RWPE1 (cell line): ENCODE measurements around the gene TACC2.
"Not testable (repeated sequence)": the region's sequence is repeated elsewhere in the genome, so short reads cannot be mapped to it uniquely, and the experiment has no call there.

Experiments used
- CTCF ChIA-PET: fragments of 350-600 bp; sonication (Branson Sonifier 250); formaldehyde crosslinking; extraction: SDS; loops from one replicate; lab custom pipeline; 2021; lab: Yijun Ruan, JAX
- POLR2A ChIA-PET: fragments of 400-600 bp; formaldehyde crosslinking; extraction: SDS; loops from one replicate; lab custom pipeline; 2020; ENCODE audit warnings: antibody characterized with exemption; ENCODE audit not compliant: low non-redundant PET; lab: Yijun Ruan, JAX
- DNase-seq: peaks from one replicate; pipeline ENCODE4 v3.0.0; 2012; ENCODE audit warnings: low spot score
- H3K27ac ChIP-seq: fragments of 450-650 bp; 2 replicates; pipeline ENCODE4 v1.5.1; 2017
- TF ChIP-seq, protein P1 (sequence below): fragments of 450-650 bp; conservative IDR thresholded peaks from 2 replicates; pipeline ENCODE4 v1.5.1; 2017; ENCODE audit warnings: low read depth, mild to moderate bottlenecking

The TACC2 gene

DNA sequence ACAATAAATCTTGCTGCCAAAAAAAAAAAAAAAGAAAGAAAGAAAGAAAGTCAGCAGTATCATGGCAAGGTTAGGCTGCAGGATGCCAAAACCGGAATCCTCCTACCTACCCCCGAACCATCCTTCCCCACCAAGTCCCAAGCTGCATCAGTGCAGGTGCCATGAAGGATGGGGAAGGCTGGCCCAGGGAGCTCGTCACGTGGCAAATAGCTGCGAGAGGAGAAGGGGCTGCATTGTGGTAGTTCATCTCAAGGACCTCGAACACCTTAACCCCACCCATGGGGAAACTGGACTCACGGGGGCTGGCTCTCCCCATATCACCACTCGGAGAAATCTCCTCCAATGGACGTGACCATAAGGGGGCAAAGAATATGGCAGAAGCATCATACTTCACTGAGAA is 86.2 kb downstream of the TACC2 start:
- TF ChIP-seq, protein P1, sequence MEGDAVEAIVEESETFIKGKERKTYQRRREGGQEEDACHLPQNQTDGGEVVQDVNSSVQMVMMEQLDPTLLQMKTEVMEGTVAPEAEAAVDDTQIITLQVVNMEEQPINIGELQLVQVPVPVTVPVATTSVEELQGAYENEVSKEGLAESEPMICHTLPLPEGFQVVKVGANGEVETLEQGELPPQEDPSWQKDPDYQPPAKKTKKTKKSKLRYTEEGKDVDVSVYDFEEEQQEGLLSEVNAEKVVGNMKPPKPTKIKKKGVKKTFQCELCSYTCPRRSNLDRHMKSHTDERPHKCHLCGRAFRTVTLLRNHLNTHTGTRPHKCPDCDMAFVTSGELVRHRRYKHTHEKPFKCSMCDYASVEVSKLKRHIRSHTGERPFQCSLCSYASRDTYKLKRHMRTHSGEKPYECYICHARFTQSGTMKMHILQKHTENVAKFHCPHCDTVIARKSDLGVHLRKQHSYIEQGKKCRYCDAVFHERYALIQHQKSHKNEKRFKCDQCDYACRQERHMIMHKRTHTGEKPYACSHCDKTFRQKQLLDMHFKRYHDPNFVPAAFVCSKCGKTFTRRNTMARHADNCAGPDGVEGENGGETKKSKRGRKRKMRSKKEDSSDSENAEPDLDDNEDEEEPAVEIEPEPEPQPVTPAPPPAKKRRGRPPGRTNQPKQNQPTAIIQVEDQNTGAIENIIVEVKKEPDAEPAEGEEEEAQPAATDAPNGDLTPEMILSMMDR = no peak
- no peak for DNase-seq
- ChIA-PET CTCF (no interaction called here), POLR2A (no interaction called here)
- no peak overlapping the region for H3K27ac ChIP-seq

DNA sequence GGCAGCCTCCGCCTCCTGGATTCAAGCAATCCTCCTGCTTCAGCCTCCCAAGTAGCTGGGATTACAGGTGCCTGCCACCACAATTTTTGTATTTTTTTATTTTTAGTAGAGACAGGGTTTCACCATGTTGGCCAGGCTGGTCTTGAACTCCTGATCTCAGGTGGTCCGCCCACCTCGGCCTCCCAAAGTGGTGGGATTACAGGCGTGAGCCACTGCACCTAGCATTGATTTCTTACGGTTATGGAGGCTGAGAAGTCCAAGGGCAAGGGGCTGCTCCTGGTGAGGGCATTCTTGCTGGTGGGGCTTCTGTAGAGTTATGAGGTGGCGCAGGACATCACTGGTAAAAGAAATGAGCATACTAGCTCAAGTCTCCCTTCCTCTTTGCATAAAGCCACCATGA is 86.9 kb downstream of the TACC2 start:
- POLR2A ChIA-PET, H3K27ac ChIP-seq, DNase-seq, CTCF ChIA-PET: not testable (repeated sequence)

DNA sequence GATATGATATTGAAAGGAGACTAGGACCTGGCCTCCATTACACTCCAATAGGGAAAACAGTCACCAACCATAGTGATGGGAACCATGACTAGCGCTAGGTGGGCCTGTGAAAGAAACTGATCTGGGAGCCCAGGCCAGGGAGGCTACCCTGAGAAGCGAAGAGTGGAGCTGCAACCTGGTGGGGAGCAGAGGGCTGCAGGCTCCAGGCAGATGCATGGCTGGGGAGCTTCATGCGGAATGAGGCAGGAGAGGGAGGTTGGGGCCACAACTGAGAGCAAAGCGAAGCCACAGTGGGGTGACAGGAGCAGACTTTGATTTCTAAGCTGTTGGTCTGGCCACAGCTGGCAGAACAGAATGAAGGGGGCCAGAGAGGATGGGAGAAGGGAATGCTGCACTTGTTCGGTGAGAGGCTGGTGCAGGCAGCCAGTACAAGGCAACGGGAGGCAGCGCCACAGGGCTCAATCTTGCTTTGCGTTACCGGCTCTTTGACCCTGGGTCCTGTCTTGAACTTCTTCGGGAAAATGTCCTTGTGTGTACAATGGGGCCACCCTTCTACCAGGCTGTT is 88.4 kb downstream of the TACC2 start:
- H3K27ac ChIP-seq = peak overlapping the region; percentile 17; the same call in 1 of the 2 replicates
- ChIA-PET CTCF (no interaction called here), POLR2A (no interaction called here)
- DNase-seq = no peak
- TF ChIP-seq, protein P1 = no peak

DNA sequence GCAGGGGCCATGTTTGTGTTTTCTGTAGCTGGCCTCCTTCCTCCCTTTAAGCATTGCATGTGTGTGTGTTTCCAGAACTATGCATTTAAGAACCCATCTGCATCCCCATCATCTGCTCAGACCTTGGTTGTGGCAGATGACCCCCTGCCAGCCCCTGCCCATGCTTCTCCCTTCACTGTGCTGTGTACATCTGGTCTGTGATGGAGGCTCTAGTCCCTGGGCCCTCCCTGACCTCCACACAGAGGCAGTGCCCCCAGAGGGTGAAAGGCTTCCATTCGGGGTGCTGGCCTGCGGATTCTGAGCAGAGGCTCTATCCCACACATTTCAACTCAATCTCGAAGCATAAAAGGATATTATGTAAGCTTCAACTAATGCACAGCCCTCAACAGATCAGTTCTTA is 89.4 kb downstream of the TACC2 start:
- DNase-seq = no peak
- POLR2A ChIA-PET = no interaction called here
- 0 out of 2 replicates have a peak overlapping the region, but pooled peaks have one; percentile 21 for H3K27ac ChIP-seq
- CTCF ChIA-PET = interaction anchor here (0.7 kb wide), 1 partner anchor 35 kb away, joined by 3 read pairs; no protein-coding TSS in a partner anchor
- TF ChIP-seq, protein P1 = no peak

DNA sequence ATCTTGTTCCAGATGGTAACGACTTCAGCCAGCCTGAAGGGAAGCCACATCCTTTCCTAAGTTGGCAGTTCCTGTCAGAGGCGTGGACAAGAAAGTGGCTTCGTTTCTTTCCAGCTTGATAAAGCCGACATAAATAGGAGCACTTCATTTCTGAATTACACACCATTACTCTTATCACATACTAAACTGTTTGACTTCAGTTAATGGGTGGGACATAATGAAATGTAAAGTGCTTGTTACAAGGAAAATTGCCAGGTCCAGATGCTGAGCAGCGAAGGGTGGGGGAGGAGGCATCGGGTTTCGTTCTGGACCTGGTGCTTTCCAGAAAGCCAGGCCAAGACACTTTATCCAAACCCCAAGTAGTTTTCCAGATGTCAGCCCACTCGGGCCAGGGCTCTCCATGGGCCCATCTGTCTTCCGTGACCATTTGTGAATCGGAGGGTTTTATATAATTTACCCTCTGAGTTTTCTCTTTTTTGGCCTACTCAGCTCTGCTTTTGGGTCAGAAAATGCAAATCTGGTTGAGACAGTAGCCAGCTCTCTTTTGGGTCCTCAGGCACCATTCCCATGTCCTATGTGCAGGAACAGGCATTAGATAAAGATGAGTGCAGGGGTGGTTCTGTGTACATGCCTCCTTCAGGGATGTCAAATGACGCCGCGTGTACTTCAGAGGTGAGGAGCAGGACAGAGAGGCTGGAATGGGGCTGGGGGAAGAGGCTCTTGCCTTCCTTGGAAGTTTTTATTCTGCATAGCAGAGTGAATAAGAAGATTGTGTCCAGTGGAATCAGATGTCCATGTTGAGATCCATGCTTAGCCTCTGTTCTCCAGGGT is 90.2 kb downstream of the TACC2 start:
- peak overlapping the region; percentile 44 for H3K27ac ChIP-seq
- POLR2A ChIA-PET = no interaction called here
- CTCF ChIA-PET = no interaction called here
- no peak for DNase-seq
- TF ChIP-seq, protein P1 = no peak

DNA sequence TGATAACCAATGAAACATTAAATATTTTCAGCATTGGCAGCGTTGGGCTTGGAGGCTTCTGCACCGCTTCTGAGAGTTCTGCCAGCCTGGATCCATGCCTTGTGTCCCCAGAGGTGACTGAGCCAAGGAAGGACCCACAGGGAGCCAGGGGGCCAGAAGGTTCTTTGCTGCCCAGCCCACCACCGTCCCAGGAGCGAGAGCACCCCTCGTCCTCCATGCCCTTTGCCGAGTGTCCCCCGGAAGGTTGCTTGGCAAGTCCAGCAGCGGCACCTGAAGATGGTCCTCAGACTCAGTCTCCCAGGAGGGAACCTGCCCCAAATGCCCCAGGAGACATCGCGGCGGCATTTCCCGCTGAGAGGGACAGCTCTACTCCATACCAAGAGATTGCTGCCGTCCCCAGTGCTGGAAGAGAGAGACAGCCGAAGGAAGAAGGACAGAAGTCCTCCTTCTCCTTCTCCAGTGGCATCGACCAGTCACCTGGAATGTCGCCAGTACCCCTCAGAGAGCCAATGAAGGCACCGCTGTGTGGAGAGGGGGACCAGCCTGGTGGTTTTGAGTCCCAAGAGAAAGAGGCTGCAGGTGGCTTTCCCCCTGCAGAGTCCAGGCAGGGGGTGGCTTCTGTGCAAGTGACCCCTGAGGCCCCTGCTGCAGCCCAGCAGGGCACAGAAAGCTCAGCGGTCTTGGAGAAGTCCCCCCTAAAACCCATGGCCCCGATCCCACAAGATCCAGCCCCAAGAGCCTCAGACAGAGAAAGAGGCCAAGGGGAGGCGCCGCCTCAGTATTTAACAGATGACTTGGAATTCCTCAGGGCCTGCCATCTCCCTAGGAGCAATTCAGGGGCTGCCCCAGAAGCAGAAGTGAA is 93.9 kb downstream of the TACC2 start:
- CTCF ChIA-PET = no interaction called here
- no peak for DNase-seq
- TF ChIP-seq, protein P1 = no peak
- POLR2A ChIA-PET = interaction anchor here (0.6 to 0.7 kb wide), 2 partner anchors 16 to 1007 kb away, joined by 3 read pairs; no protein-coding TSS in a partner anchor
- peak overlapping the region; percentile 99 for H3K27ac ChIP-seq
